Skin epidermis (tissue), 12 donors: ENCODE results near the gene NAA16.

ENCODE experiments used
- H3K27ac ChIP-seq, 21 experiments: fragments of 200-600 bp; sonication (generic) in 11 of 21; one replicate each; pipeline ENCODE4 v1.5.0; 2020; ENCODE audit warnings: mild to moderate bottlenecking in 3 of 21, inconsistent platforms in 2 of 21, moderate library complexity in 2 of 21
- H3K4me3 ChIP-seq, 7 experiments: fragments of 200-600 bp; sonication (generic) in 2 of 7; one replicate each; pipeline ENCODE4 v1.5.0; 2020; ENCODE audit warnings: inconsistent platforms in 2 of 7, mild to moderate bottlenecking in 2 of 7, moderate library complexity in 1 of 7

The NAA16 gene

DNA sequence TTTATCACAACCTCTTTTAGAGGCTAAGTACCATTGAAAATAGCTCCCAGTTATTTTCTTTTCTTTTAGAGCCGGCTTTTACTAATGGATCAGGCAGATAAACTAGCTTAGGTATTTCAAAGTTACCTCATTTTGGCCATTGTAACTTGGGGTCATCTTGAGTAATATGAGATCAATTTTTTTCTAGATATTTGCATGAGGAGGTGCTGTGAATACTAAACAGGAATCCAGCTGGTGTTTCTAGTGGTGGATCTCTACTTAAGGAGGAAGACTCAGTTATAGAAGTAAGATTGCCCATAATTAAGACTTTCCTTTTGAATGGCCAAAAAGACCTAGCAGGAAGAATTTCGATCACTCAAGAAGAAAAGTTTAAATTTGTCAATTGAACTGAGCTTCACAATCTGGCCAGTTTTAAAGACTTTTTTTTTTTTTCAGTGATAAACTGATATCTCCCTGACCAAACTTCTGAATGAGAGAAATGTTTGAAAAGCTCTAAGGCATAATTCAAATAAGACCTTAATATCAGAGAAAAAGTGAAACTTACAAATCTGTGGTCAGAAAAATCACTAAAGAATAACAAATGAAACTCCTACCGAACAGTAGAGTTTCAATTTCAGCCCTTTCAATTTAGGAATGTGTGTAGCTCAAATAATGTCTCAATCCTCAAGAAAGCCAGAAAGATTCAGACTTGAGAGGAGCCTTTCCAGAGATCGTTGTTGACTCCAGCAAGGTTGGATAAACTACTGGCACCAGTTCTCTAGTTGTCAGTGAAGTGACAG lies 11.6 kb upstream of the NAA16 start:
- H3K27ac ChIP-seq = no peak overlapping the region
- H3K4me3 ChIP-seq = no peak overlapping the region

GRCh38 chr13:41302743-41303142 lies 8.3 kb upstream of the NAA16 start:
- H3K27ac ChIP-seq = peak overlapping the region in 1 of 21 experiments; percentile 10
- H3K4me3 ChIP-seq = no peak overlapping the region

GRCh38 chr13:41304551-41304950 lies 6.5 kb upstream of the NAA16 start:
- no peak overlapping the region for H3K4me3 ChIP-seq
- no peak overlapping the region for H3K27ac ChIP-seq

GRCh38 chr13:41306271-41307145 lies 4.6 kb upstream of the NAA16 start:
- no peak overlapping the region for H3K27ac ChIP-seq
- H3K4me3 ChIP-seq = no peak overlapping the region

- no peak overlapping the region for H3K4me3 ChIP-seq
- H3K27ac ChIP-seq = no peak overlapping the region
Measured at GRCh38 chr13:41307884-41308640, 3.0 kb upstream of the NAA16 start.

- peak overlapping the region; percentile 34 to 97 (median 93) for H3K27ac ChIP-seq
- H3K4me3 ChIP-seq = peak overlapping the region; percentile 56 to 96 (median 89)
Measured at GRCh38 chr13:41311406-41312175, 524 bp downstream of the NAA16 start.

DNA sequence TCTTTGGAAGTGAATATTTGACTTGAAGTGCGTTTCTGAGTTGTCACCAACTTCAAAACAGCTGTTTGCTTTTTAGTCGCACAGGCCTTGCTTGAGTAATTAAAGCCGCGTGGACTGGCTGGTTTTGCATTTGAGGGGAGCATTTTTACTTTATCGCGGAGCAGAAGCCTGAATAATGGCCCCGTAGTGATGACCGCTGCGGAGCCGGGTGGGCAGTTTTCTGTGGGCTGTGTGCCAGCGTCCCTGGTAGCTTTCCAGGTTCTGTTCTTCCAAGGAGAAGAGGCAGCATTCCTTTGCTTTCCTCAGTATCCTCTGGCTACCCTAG lies 1.1 kb downstream of the NAA16 start:
- H3K27ac ChIP-seq = peak overlapping the region in 20 of 21 experiments; percentile 80 to 97 (median 94)
- H3K4me3 ChIP-seq = peak overlapping the region; percentile 56 to 96 (median 89)

DNA sequence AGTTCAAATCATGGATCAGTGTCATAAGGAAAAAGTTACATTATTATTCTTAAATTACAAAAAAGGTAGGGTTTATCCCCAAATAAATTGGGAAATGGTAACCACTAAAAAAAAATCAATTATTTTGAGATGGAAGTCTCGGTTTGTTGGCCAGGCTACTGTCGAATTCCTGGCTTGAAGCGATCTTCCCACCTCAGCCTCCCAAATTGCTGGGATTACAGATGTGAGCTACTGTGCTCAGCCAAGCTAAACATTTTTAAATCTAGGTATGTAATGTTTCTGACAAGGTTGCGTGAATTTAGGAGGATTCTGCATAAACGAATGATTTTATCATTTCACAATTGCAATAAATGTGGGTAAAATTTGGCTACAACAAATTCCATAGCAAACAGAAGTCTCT lies 2.0 kb downstream of the NAA16 start:
- Histone ChIP-seq H3K27ac (peak overlapping the region in 2 of 21 experiments; percentile 2 to 96), H3K4me3 (peak overlapping the region in 2 of 7 experiments; percentile 70 to 79)

- H3K4me3 ChIP-seq = no peak overlapping the region
- H3K27ac ChIP-seq = no peak overlapping the region
Measured at GRCh38 chr13:41313659-41314197, 2.7 kb downstream of the NAA16 start.

DNA sequence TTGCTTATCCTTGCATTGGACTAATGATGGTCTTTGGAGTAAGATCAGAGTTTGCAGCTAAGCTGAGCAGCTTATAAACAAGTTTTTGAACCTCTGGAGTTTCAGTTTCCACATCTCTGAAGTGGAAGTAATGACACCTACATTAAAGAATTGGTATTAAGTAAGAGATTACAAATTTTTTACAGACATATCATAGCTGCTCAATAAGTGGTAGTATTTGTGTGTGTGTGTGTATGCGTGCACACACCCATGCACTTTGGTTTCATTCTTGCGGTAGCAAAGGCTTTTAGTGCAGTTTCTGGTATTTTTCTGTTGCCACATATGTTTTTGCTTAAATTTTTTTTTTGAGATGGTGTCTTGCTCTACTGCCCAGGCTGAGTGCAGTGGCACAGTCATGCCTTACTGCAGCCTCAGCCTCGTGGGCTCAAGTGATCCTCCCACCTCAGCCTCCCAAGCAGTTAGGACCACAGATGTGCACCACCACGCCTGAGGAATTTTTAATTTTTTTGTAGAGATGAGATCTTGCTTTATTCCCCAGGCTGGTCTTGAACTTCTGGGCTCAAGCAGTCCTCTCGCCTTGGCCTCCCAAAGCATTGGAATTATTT lies 4.5 kb downstream of the NAA16 start:
- peak overlapping the region in 3 of 21 experiments; percentile 14 to 27 (median 26) for H3K27ac ChIP-seq

GRCh38 chr13:41317243-41317642 lies 6.2 kb downstream of the NAA16 start:
- Histone ChIP-seq H3K4me3 (no peak overlapping the region), H3K27ac (no peak overlapping the region)

More for the DNA sequence above, 4.5 kb downstream of the NAA16 start:
- no peak overlapping the region for H3K4me3 ChIP-seq

DNA sequence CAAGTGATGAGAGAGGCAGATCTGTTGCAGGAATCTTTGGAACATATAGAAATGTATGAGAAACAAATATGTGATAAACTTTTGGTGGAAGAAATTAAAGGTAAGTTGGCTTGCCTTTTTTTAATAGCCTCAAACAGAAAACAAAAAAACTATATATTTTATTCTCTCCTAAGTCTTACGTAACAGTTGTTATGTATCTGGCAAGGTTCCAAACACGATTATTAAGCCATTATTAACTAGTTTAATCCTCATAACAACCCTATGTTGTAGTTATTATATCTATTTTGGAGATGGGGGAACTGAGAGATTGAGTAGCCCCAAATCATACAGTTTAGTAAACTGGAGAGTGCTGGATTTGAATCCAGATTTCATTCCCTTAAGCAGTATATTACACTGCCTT lies 14.7 kb downstream of the NAA16 start:
- no peak overlapping the region for H3K4me3 ChIP-seq
- H3K27ac ChIP-seq = no peak overlapping the region

DNA sequence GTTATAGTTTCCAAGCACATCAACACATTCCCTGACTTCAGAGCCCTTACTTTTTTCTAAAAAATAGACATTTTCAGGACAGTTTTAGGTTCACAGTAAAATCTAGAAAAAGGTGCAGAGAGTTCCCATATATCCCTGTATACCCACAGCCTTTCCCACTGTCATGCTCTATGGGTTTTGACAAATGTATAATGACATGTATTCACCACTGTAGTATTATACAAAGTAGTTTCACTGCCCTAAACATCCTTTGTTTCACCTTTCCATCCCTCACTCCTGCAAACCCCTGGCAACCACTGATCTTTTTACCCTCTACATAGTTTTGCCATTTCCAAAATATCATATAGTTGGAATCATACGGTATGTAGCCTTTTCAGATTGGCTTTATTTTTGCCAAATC lies 15.6 kb downstream of the NAA16 start:
- no peak overlapping the region for H3K4me3 ChIP-seq
- H3K27ac ChIP-seq = no peak overlapping the region

DNA sequence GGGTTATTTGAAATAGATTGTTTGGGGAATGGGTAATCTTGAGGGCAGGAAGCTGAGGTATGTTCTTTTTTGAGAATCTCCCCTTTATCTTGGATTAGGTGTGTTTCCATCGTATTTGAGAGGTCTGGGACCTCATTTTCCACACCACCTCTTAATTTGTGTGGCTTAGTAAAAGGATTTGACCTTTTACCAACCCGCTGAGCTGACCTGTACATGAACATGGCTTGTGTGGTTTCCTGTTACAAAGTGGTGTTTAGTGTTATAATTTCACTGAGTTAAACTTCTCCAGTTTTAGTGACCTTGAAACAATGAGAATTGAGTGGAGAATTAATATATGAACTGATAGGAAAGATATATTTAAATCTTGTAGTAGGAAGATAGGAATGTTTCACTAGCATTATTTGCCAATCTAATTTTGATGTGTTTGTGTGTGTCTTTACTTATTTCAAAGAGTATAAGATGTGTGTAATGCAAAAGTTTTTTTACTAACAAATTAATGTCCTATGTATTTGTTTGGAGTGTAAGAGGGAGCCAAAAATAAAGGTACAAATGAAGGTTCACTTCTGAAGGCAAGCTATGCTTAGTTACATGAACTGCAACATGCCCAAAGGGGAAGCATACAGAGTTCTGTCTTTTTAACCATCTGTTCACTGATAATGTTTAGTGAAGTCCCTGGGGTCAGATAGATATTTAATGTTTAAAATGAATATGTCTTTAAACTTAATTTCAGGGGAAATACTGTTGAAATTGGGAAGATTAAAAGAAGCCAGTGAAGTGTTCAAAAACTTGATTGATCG lies 17.1 kb downstream of the NAA16 start:
- Histone ChIP-seq H3K4me3 (no peak overlapping the region), H3K27ac (no peak overlapping the region)

- no peak overlapping the region for H3K27ac ChIP-seq
- H3K4me3 ChIP-seq = no peak overlapping the region
Measured at GRCh38 chr13:41332829-41333228, 21.8 kb downstream of the NAA16 start.

GRCh38 chr13:41334810-41335209 lies 23.7 kb downstream of the NAA16 start:
- H3K4me3 ChIP-seq = no peak overlapping the region
- H3K27ac ChIP-seq = no peak overlapping the region

DNA sequence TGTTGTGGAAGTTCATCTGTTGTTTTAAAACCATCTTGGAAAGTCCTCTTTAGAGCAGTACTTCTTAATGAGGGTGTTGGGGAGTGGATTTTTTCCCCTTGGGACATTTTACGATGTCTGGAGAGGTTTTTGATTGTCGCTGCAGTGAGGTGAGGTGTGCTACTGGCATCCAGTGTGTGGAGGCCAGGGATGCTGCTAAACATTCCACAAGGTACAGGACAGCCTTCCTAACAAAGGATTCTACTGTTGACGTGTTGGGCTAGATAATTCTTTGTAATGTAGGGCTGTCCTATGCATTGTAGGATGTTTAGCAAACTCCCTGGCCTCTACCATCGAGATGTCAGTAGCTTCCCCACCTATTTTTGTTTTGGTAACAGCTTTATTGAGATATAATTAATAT lies 33.3 kb downstream of the NAA16 start:
- H3K27ac ChIP-seq = peak overlapping the region in 1 of 21 experiments; percentile 35
- no peak overlapping the region for H3K4me3 ChIP-seq
